ENCODE measurements around the gene TPR.
"Not testable (repeated sequence)": the region's sequence is repeated elsewhere in the genome, so short reads cannot be mapped to it uniquely, and the experiment has no call there.

TPR gene

DNA sequence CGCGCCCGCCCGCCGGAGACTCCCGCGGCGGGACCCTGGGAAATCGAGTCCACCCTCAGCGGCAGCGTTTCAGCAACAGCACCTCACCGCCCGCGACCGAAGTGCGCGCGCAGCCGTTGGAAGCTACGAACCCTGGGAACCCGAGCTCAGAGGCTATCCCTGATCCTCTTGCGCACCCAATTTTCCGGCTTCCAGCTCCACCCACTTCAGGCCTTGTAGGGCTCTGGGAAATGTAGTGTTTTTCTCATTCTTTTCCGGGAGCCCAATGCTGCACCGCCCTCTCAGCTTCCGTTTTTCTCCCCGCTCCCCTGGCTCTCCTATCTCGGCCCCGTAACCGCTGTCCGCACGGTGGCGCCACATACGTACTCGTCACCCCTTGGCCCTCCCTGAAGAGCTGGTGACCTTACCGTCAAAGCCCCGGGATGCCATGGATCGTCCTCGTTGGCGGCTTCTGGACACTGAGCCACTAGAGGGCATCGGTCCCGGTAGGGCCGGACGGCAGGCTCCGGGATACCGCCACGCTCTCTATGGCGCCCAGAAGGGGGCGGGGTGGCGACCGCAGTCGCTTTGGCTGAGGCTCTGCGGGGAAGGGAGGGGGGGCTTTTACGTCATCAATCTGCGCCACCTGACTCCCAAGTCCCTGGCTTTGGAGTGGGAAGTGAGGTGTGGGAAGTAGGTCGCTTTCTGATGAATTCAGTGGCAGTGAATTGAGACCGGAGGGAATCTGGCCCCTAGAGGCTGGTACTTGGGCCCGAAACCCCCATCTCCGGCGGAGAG is at the start of gene TPR, which contains the start of gene ODR4:
Gene TPR (minus strand): TSS at position 102 of the 777 bp plus-strand sequence. CDS start 225 bp downstream, outside the sequence.
Gene ODR4 (plus strand): TSS at position 687 of the 777 bp plus-strand sequence. CDS start 3,948 bp downstream, outside the sequence.
- DNase-seq (ENCODE audit: low read depth, low spot score): peak; percentile 99

DNA sequence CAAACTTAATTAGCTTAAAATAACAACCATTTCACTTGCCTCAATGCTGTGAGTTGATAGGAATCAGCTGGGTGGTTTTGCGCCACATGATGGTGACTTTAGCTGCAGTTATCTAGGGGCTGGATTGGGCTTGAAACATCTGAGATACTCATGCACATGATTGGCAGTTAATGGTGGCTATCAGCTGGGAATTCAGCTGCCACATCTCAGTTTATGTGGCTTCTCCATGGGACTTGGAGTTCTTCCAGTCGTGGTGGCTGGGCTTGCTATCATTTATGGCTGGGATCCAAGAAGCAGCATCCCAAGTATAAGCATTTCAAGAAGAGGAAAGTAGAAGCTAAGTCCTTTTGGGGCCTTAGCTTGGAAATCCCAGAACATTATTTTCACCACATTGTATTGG is 49.5 kb upstream of the TPR start:
- DNase-seq (ENCODE audit: low read depth, low spot score): no peak

DNA sequence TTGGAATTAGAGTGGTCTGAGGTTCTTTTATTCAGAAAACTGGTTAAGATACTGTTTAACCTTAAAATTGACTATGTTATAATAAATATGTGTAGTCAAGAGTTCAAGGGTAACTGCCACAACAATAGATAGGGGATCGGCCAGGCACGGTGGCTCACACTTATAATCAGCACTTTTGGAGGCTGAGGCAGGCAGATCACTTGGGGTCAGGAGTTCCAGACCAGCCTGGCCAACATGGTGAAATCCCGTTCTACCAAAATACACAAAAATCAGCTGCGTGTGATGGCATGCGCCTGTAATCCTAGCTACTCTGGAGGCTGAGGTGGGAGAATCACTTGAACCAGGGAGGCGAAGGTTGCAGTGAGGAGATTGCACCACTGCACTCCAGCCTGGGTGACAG is 46.4 kb upstream of the TPR start:
- no peak for DNase-seq (ENCODE audit: low read depth, low spot score)

DNA sequence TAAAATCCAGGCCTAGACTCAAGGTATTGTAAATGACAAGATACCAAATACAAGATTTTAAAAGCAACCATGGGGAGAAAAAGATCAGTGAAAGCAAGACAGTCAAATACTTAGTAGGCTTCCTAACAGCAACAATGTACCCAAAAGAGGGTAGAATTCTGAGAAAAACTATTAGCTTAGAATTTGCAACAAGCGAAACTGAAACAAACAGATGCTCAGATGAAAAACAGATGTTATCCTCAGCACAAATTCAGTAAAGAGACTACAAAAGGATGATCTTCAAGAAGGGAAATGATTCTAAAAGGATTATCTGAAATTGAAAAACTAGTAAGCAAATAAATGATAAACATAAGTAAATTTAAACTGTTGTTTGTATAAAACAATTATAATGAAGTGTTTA is 45.9 kb upstream of the TPR start:
- DNase-seq (ENCODE audit: low read depth, low spot score): no peak

DNA sequence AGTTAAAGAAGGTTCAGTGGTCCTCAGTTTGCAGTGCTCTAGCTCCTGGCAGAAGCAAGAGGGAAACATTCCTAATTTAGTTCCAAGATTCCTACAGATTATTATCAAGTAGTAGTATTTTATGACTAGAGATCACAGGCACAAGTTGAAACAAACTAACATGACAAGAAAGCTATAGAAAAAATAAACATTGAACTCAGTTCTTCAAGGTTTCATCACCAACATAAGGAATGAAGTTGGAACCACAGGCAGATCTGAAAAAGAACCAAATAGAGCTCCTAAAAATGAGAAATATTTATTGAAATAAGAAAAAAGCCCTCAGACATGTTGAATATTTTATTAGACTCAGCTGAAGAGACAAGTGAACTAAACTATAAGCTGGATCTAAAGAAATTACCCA is 45.3 kb upstream of the TPR start:
- DNase-seq (ENCODE audit: low read depth, low spot score): no peak

DNA sequence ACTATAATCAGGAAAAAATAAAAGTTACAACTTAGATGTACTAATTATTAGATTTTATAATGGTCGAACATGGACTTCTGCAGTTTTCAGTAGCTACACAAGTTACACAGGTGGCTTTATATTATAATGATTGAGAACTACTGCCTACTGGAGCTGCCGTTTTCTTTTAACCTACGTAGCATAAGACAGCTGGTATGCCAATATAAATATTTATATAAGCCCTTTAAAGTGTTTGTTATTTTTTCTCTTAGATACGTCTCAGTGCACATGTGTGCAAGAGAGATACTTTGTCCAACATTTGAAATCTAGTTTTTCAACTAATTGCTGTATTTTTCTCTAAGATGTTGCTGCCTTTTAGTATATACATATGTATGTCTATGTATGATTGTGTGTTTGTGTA is 43.5 kb upstream of the TPR start:
- no peak for DNase-seq (ENCODE audit: low read depth, low spot score)

DNA sequence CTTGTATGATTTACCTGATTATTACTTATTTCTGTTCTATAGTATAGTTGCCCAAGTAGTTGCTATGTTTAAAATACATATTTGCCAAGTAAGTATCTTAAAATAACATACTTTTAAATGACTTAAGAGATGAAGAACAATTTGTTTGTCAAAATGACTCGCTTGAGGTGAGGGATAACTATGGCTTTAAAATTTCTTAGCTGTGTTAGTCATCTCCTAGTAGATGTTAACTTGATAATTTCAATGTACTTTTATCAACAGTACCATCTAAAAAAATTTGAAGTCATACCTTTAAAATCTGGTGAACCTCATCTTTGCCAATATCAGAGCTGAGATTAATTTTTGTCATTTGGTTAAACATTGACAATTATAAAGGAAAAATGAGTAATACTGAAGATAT is 38.3 kb upstream of the TPR start:
- no peak for DNase-seq (ENCODE audit: low read depth, low spot score)

DNA sequence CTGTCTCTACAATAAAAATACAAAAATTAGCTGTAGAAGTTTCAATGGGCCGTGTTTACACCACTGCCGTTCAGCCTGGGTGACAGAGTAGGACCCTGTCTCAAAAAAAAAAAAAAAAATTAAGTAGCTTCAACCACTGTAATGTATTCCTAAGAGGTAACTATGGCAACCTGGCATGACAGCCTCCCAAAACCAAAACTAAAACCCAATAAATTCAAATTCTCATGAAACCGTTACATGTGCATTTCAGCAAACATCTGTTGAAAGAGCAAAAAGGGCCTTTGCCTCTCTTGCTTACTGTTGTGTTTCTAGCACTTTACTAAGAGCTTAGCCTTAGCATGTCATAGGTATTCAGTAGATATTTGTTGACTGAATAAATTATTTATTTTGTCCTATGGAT is 34.0 kb upstream of the TPR start:
- DNase-seq (ENCODE audit: low read depth, low spot score): no peak

DNA sequence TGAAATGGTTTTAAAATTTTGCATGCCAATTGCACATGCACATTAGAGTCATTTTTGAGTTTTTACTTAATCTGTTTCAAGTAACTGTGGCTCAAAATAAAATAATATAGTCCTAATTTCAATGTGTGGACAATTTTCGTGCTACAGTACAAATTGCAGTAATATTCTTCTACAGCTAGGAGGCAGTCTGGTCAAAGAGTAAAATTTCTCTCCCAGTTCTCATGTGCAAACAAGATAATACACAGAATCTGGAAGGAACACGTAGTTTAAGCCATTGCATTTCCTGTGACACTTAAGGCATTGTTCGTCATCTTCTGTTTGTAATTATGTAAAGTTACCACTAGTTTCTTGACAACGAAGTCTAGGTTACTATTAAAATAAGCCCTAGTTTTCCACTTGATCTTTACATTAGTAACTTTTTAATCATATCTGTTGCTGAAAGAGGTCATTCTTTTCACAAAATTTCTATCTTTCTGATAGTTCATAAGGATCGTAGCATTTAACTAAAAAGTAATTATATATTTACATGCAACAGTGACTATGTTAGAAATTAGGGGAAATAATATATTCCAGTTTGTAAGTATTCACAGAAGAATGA is 29.5 kb upstream of the TPR start:
- DNase-seq (ENCODE audit: low read depth, low spot score): peak; percentile 13

DNA sequence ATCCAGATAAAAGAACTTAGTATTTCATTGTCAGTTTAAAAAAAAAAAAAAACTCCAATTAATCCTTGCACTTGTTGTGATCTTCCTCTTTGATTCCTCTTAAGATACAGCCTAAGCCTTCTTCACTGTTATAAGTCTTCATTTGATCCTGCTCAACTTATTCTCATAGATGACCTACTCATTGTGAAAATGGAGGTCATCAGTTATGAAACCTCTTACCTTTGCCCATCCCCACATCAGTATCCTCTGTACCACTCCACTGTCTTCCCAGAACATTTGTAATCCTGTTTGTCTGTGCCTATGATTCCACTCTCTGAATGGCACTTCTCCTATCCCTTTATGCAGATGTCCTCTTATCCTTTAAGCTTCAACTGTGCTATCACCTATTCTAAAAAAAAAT is 28.6 kb upstream of the TPR start:
- no peak for DNase-seq (ENCODE audit: low read depth, low spot score)

DNA sequence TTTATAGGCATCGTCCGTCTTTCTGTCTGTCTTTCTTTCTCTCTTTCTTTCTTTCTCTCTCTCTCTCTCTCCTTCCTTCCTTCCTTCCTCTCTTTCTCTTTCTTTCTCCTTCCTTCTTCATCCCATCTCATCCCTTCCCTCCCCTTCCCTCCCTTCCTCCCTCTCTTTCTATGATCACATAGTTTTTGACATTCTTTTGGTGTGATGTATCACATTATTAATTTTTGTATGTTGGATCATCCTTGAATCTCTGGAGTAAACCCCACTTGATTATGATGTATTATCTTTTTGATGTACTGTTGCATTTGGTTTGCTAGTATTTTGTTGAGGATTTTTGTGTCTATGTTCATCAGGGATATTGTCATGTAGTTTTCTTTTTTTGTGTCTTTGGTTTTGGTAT is 26.4 kb upstream of the TPR start:
- not testable (repeated sequence) for DNase-seq (ENCODE audit: low read depth, low spot score)

DNA sequence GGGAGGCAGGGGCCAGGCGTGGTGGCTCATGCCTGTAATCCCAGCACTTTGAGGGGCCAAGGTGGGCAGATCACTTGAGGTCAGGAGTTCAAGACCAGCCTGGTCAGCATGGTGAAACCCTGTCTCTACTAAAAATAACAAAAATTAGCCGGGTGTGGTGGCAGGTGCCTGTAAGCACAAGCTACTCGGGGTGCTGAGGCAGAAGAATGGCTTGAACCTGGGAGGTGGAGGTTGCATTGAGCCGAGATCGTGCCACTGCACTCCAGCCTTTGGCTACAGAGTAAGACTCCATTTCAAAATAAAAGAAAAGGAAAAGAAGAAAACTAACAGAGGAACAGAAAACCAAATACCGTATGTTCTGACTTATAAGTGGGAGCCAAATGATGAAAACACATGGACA is 17.7 kb upstream of the TPR start:
- not testable (repeated sequence) for DNase-seq (ENCODE audit: low read depth, low spot score)

DNA sequence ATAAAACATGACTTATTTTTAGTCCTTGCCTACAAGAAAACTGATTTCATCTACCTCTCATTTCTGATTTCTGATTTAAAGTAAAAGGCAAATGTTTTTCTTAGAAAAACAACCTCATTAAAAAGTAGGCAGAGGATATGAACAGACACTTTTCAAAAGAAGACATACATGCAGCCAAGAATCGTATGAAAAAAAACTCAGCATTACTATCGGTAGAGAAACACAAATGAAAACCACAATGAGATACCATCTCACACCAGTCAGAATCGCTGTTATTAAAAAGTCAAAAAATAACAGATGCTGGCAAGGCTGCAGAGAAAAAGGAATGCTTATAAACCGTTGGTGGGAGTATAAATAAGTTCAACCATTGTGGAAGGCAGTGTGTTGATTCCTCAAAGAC is 16.8 kb upstream of the TPR start:
- no peak for DNase-seq (ENCODE audit: low read depth, low spot score)

DNA sequence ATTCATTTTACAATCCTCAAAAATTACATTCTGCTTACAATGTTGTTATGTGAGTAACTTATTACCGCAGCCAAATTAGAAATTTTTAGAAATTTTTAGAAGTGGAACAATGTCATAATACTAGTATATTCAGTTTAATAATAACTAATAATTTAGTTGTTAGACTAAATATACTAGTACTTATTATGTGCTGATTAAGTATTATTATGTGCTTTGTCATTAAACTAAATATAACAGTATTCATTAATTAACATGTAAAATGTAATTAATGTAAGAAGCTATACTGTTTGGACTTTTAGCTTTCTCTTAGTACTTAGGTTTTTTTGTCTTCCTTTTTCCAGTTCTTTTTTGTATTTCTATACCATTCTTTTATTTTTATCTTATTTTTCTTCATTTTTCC is 15.9 kb upstream of the TPR start:
- no peak for DNase-seq (ENCODE audit: low read depth, low spot score)

DNA sequence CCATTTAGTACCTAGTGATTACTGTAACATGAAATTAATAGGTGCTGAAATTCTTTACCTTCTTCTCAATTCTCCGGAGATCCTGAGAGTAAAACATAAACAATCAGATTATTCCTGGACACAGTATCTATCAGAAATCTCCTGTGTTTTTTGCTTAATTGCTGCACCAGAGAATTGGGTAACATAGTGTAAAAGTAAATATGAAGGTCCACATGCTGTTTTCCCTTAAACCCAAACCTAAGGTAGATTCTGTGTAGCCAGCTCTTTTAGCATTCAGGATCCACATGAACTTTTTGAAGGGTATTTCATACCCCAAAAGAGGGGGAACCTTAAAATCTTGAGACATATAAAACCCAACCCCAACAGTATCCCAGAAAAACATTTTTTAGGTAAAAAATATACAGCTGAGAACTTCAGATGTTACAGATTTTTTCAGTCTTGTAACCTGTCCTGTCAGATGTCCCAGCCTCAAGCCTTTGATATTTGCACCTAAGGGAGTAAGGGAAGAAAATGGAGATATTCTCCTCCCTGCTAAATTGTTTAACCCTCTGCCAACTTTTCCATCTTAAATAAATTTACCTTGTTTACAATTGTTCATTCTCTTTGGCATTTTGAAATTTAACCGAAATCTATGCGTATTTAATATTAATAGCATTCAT is 11.8 kb upstream of the TPR start:
- DNase-seq (ENCODE audit: low read depth, low spot score): no peak

DNA sequence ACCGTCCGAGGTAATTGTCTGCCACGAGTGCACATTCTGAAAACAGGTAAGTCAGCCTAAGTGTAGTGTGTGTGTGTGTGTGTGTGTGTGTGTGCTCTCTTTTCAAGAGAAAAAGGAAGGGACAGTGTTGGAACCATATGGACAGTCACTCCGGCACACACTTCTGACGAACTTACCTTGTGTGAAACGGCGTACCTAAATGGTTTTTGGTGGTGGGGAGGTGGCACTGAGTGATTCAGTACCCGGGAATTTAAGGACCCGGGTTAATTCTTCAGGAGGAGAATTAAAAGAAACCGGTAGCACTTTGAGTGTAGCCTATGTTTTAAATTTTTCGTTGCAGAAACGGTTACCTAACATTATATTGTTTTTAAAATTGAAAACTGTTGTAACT is 871 bp upstream of the TPR start:
- no peak for DNase-seq (ENCODE audit: low read depth, low spot score)

DNA sequence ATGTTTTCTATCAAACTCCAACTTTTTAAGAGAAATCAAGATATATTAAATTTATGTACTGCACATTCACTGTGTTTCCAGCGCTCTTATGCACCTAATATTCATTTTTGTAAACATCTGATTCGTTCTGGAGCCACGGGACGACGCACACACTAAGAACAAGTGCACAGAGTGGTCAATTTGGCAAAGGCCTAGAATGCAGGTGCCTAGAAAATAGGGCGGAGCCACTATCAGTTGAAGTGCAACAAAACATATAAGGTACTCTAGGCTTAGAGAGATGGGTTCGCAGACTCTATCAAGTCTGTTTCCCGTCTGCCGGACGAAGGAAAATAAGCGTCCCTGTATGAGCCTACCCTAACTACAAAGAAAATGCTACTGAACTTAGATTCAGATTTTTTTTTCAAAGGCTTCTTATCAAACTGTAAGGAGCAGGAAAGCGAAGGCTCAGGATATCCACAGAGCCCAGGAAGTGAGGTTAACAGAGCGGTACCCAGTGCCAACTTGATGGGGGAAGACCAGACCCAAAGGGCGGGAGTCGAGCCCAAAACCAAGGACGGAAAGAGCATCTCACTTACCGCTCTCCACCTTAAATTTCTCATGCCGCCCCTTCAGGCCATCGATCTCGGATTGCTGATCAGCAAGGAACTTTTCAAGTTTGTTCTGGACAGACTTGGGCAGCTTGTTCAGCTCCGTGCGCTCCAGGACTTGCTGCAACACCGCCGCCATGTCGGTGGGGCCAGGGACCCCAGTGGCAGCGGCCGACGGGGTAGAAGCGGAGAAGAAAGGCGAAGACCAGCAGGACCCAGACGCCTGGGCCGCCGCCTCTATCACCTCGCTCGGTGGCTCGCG is 526 bp downstream of the TPR start:
- DNase-seq (ENCODE audit: low read depth, low spot score): peak; percentile 6

DNA sequence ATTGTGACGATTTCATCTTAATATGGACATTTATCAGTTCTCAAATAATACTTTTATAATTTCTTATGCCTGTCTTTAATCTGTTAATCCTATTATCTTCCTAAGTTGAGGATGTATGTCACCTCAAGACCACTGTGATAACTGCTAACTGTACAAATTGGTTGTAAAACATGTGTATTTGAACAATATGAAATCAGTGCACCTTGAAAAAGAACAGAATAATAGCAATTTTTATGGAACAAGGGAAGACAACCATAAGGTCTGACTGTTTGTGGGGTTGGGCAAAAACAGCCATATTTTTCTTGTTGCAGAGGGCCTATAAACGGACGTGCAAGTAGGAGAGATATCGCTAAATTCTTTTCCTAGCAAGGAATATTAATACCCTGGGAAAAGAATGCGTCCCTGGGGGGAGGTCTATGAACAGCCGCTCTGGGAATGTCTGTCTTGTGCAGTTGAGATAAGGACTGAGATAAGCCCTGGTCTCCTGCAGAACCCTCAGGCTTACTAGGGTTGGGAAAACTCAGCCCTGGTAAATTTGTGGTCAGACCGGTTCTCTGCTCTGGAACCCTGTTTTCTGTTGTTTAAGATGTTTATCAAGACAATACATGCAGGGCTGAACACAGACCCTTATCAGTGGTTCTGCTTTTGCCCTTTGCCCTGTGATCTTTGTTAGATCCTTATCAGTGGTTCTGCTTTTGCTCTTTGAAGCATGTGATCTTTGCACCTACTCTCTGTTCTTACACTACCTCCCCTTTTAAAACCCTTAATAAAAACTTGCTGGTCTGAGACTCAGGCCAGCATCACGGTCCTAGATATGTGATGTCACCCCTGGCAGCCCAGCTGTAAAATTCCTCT is 27.0 kb downstream of the TPR start:
- not testable (repeated sequence) for DNase-seq (ENCODE audit: low read depth, low spot score)

DNA sequence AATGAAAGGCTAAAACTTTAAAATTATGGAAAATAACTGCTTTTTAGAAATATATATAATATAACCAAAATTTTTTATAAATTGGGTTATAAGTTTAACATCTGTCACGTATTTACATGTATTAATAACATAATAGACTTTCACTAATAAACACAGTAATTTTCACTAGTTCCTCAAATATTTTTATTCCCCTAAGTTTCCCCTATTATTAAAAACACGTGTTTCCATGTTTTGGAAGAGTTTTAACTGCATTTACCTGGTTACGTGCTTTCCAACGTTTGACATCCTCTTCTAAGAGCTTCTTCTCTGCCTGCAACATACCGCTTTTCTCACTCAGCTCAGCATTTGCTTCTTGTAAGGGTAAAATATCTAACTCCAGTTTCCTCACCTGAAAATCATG is 34.3 kb downstream of the TPR start:
- DNase-seq (ENCODE audit: low read depth, low spot score): no peak

DNA sequence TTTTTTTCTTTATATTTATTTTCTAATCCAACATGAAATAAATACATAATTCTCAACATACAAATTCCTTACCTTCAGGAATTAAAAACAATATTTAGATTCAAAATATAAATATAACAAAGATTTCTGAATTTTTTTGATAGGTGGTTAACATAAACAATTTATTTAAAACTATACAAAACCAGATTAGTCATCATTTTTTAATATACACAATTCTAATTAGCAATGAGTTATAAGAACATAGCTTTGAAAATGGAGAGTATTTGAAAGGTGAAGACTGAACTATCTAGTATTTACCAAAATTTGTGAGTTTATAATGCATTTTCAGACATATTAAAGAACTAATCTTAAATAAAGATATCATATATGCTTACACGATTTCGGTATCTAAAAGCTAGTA is 37.5 kb downstream of the TPR start:
- DNase-seq (ENCODE audit: low read depth, low spot score): no peak

DNA sequence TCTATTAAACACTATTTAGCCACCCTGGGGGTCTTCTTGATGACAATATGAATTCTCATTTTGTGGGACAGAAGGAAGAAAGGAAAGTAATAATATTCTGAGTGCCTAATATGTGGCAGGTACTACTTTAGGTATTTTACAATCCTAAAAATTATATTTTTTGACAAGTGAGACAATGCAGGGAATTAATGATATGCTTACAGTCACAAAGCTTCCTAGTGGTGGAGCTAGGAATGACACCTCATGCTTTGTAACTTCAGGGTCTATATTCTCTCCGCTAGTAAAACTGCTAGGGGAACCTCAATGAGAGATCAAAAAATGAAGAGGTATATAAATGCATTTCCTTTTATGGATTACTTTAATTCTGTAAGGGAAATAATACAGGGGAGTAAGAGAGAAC is 44.3 kb downstream of the TPR start:
- DNase-seq (ENCODE audit: low read depth, low spot score): no peak

All from smooth muscle cell of the brain vasculature (primary cell).